Gastrocnemius medialis (tissue), 4 donors: Measurements from ENCODE around the gene CLDN18. TPM values are rescaled to one million over a fixed set of nuclear protein-coding genes. Genes with fewer than 3 reads are reported as not detected.

Source experiments
- ATAC-seq, 2 donors: fragments of 150-250 bp; one replicate each; pipeline ENCODE4 v1.9.1; 2016
- DNase-seq, 2 donors: peaks; one replicate each; pipeline ENCODE4 v3.0.0-alpha.2; 2019
- H3K27ac ChIP-seq, 4 donors: fragments of 200-600 bp; sonication (generic); 1 replicate in 1 of 4; 2 replicates in 3 of 4; pipeline ENCODE4 v1.5.1; 2016 to 2018; ENCODE audit warnings: mild to moderate bottlenecking in 2 of 4, moderate library complexity in 1 of 4
- H3K27me3 ChIP-seq, 3 donors: fragments of 200-600 bp; sonication (generic) in 2 of 3; 1 replicate in 1 of 3; 2 replicates in 2 of 3; pipeline versions ENCODE4 v1.5.1 to v1.6.0; 2016 to 2019; ENCODE audit warnings: mild to moderate bottlenecking in 1 of 3, moderate library complexity in 1 of 3
- H3K36me3 ChIP-seq, 2 donors: fragments of 200-600 bp; sonication (generic) in 1 of 2; one replicate each; pipeline ENCODE4 v1.5.1; 2017 to 2018
- H3K4me1 ChIP-seq, 2 donors: fragments of 200-600 bp; sonication (generic) in 1 of 2; one replicate each; pipeline ENCODE4 v1.5.1; 2016 to 2017; ENCODE audit warnings: mild to moderate bottlenecking in 2 of 2
- H3K4me3 ChIP-seq, 4 donors: fragments of 200-600 bp; sonication (generic) in 3 of 4; 1 replicate in 1 of 4; 2 replicates in 3 of 4; pipeline ENCODE4 v1.5.1; 2016 to 2019; ENCODE audit warnings: mild to moderate bottlenecking in 2 of 4
- H3K9me3 ChIP-seq, 3 donors: fragments of 200-600 bp; sonication (generic) in 2 of 3; 1 replicate in 1 of 3; 2 replicates in 2 of 3; pipeline ENCODE4 v1.5.1; 2016 to 2019
- POLR2A ChIP-seq, 2 donors: fragments of 450-650 bp; IDR thresholded peaks; one replicate each; pipeline ENCODE4 v1.6.1; 2017; ENCODE audit warnings: antibody characterized with exemption in 2 of 2, mild to moderate bottlenecking in 2 of 2, moderate library complexity in 2 of 2
- in situ Hi-C, 4 donors: fragments of 200-750 bp; cut with MboI; loops; one replicate each; pipeline versions ENCODE4 v1.15.0 to v1.8.0; 2017; ENCODE audit warnings: low sequenced_read_pairs in 4 of 4
- intact Hi-C: fragments of 100-400 bp; cut with DNase I; formaldehyde crosslinking; loops from one replicate; pipeline ENCODE4 v1.15.1; 2023; ENCODE audit warnings: low total_unique reads
- total RNA-seq, 4 donors: library from RNA; depleted of rRNA; stranded (reverse); fragments of >200 nt; gene quantifications; one replicate each; pipeline versions ENCODE4 v1.1.0 to v1.2.3, GENCODE V29; 2016
- TF ChIP-seq, protein P1 (sequence below), 5 experiments: fragments of 450-650 bp in 3 of 5; fragments of 200-600 bp in 2 of 5; sonication (generic) in 2 of 5; IDR thresholded peaks in 4 of 5; conservative IDR thresholded peaks in 1 of 5; 1 replicate in 4 of 5; 2 replicates in 1 of 5; pipeline ENCODE4 v1.5.1; 2016 to 2019; ENCODE audit warnings: antibody characterized with exemption in 5 of 5, mild to moderate bottlenecking in 3 of 5, moderate library complexity in 3 of 5

Gene CLDN18
- total RNA-seq, 4 donors from 2014 or later = not detected

DNA sequence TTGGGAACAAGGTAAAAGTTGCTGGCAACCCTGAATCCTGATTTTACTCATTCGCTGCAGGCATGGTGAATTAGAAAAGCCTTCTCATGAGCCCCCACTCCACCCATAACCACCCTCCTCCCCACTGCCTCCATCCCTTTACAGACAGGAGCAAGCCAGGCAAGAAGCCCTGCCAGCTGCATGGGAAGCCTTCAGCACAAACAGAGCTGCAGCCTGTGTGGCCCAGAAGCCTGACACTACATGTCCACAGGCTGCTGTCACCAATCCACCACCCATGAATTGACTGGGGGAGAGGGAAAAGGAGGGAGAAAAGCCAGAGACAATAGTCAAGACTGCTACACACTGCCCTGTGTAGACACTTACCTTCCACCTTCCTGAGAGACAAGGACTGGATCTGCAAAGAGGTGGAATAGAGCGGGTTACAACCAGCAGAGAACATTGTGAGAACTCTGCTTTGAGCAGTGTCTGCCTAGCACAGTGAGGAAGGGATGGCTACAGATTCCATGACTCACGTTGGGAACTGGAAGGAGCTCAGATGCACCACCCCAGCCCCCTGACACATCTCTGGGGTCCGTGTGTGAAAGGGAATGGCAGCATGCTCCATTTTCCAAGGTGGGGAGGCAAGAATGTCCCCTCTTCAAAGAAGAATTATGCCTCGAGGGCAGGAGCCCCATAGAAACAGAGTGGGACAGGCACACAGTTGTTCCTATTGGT lies 71.6 kb downstream of the CLDN18 start:
- in situ Hi-C loops (no loop called here), intact Hi-C loops (no loop called here)
- H3K27me3 ChIP-seq = no peaks in the 10 kb centered on the region
- H3K27ac ChIP-seq = no peak overlapping the region
- TF ChIP-seq, protein P1, sequence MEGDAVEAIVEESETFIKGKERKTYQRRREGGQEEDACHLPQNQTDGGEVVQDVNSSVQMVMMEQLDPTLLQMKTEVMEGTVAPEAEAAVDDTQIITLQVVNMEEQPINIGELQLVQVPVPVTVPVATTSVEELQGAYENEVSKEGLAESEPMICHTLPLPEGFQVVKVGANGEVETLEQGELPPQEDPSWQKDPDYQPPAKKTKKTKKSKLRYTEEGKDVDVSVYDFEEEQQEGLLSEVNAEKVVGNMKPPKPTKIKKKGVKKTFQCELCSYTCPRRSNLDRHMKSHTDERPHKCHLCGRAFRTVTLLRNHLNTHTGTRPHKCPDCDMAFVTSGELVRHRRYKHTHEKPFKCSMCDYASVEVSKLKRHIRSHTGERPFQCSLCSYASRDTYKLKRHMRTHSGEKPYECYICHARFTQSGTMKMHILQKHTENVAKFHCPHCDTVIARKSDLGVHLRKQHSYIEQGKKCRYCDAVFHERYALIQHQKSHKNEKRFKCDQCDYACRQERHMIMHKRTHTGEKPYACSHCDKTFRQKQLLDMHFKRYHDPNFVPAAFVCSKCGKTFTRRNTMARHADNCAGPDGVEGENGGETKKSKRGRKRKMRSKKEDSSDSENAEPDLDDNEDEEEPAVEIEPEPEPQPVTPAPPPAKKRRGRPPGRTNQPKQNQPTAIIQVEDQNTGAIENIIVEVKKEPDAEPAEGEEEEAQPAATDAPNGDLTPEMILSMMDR (IDR thresholded peaks at IDR 0.05 in 4 of 5, conservative IDR thresholded peaks at IDR 0.05 in 1 of 5) = no peak
- TF ChIP-seq POLR2A (IDR thresholded peaks at IDR 0.05) = no peak
- H3K4me3 ChIP-seq = no peak overlapping the region
- H3K9me3 ChIP-seq = no peaks in the 10 kb centered on the region
- H3K36me3 ChIP-seq = peaks cover 0 to 18% of the 10 kb centered on the region in 2 donors
- no peaks in the 10 kb centered on the region for H3K4me1 ChIP-seq
- ATAC-seq = no peak
- DNase-seq = no peak

- no peak overlapping the region for H3K27ac ChIP-seq
- no peaks in the 10 kb centered on the region for H3K27me3 ChIP-seq
Observed at GRCh38 chr3:138082085-138082991, 72.4 kb downstream of the CLDN18 start.

DNA sequence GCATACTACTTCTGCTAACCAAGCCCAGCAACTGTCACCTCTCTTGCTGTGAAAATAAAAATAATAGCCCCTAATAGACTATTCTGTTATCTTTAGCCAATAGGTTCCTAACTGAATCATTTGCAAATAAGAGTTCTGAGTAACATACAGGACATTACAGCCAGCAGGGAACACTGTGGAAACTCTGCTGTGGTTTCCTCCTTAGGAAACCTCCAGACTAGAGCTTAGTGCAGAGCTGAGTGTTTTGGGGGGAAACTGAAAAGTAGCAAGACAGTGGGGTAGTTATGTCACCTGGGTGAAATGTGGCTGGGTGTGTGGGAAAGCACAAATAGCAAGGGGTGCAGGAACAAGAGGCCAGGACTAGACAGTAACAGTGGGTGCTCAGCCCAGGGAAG lies 73.0 kb downstream of the CLDN18 start:
- Histone ChIP-seq H3K4me1 (no peaks in the 10 kb centered on the region), H3K36me3 (peaks cover 0 to 20% of the 10 kb centered on the region in 2 donors), H3K27me3 (no peaks in the 10 kb centered on the region), H3K9me3 (no peaks in the 10 kb centered on the region), H3K27ac (no peak overlapping the region), H3K4me3 (no peak overlapping the region)
- in situ Hi-C loops (no loop called here), intact Hi-C loops (no loop called here)
- ATAC-seq (no peak), DNase-seq (no peak)
- TF ChIP-seq POLR2A (IDR thresholded peaks at IDR 0.05) = no peak
- TF ChIP-seq, protein P1 (IDR thresholded peaks at IDR 0.05 in 4 of 5, conservative IDR thresholded peaks at IDR 0.05 in 1 of 5) = no peak

More at GRCh38 chr3:138082085-138082991, 72.4 kb downstream of the CLDN18 start:
- Histone ChIP-seq H3K36me3 (peaks cover 0 to 20% of the 10 kb centered on the region in 2 donors), H3K4me1 (no peaks in the 10 kb centered on the region), H3K4me3 (no peak overlapping the region), H3K9me3 (no peaks in the 10 kb centered on the region)
- in situ Hi-C loops (no loop called here), intact Hi-C loops (no loop called here)
- no peak for DNase-seq
- ATAC-seq = no peak
- TF ChIP-seq POLR2A (IDR thresholded peaks at IDR 0.05) = no peak
- TF ChIP-seq, protein P1 (IDR thresholded peaks at IDR 0.05 in 4 of 5, conservative IDR thresholded peaks at IDR 0.05 in 1 of 5) = no peak

Other genes with a start within 250 kb of the CLDN18 start
- gene SOX14, start 245.8 kb upstream of the CLDN18 start, total RNA-seq = not detected
- 1 to 10 TPM; 1.1 to 3.3 (median 1.5) TPM for gene DZIP1L, start 105.4 kb downstream of the CLDN18 start, total RNA-seq
- gene A4GNT, start 122.2 kb downstream of the CLDN18 start, total RNA-seq = not detected
- 10 to 100 TPM in 1 of 4 donors, 1 to 10 TPM in 3; 6.5 to 22.2 (median 6.6) TPM for gene DBR1, start 164.8 kb downstream of the CLDN18 start, total RNA-seq
- 10 to 100 TPM; 53.1 to 83.1 (median 65.8) TPM for gene ARMC8, start 177.1 kb downstream of the CLDN18 start, total RNA-seq